NCI-H1694 (cell line): Measurements from ENCODE around the gene WDR91.
"Not testable (repeated sequence)": the region's sequence is repeated elsewhere in the genome, so short reads cannot be mapped to it uniquely, and the experiment has no call there.

Experiments used
- DNase-seq: peaks from one replicate; lab custom pipeline; 2025; lab: John Stamatoyannopoulos, UW

WDR91 gene

GRCh38 chr7:135211179-135211945 is at the start of gene WDR91:
Gene WDR91, minus strand, starts transcription at chr7:135211526. Its CDS starts 24 bp downstream, at chr7:135211502.
- peak; percentile 88 for DNase-seq

- DNase-seq: no peak
Measured at GRCh38 chr7:135260470-135260869, 49.1 kb upstream of the WDR91 start.

GRCh38 chr7:135259702-135260101 is 48.4 kb upstream of the WDR91 start:
- no peak for DNase-seq

- DNase-seq: no peak
Measured at GRCh38 chr7:135258585-135258984, 47.3 kb upstream of the WDR91 start.

- no peak for DNase-seq
Measured at GRCh38 chr7:135257790-135258189, 46.5 kb upstream of the WDR91 start.

- peak; percentile 40 for DNase-seq
Measured at GRCh38 chr7:135253851-135254771, 42.8 kb upstream of the WDR91 start.

- no peak for DNase-seq
Measured at GRCh38 chr7:135251496-135252391, 40.4 kb upstream of the WDR91 start.

GRCh38 chr7:135248546-135248945 is 37.2 kb upstream of the WDR91 start:
- DNase-seq: no peak

- DNase-seq: no peak
Measured at GRCh38 chr7:135247746-135248471, 36.6 kb upstream of the WDR91 start.

- no peak for DNase-seq
Measured at GRCh38 chr7:135246191-135246825, 35.0 kb upstream of the WDR91 start.

GRCh38 chr7:135245226-135246190 is 34.2 kb upstream of the WDR91 start:
- DNase-seq: no peak

GRCh38 chr7:135242096-135242684 is 30.9 kb upstream of the WDR91 start:
- DNase-seq: no peak

GRCh38 chr7:135240441-135240840 is 29.1 kb upstream of the WDR91 start:
- no peak for DNase-seq

GRCh38 chr7:135239263-135239662 is 27.9 kb upstream of the WDR91 start:
- no peak for DNase-seq

- DNase-seq: no peak
Measured at GRCh38 chr7:135238112-135238744, 26.9 kb upstream of the WDR91 start.

GRCh38 chr7:135236727-135237126 is 25.4 kb upstream of the WDR91 start:
- DNase-seq: no peak

- no peak for DNase-seq
Measured at GRCh38 chr7:135235841-135236240, 24.5 kb upstream of the WDR91 start.

- no peak for DNase-seq
Measured at GRCh38 chr7:135234727-135235126, 23.4 kb upstream of the WDR91 start.

- not testable (repeated sequence) for DNase-seq
Measured at GRCh38 chr7:135234095-135234494, 22.8 kb upstream of the WDR91 start.
